Transverse colon (tissue), 4 donors: ENCODE measurements around the gene SUZ12. TPM values are rescaled to one million over a fixed set of nuclear protein-coding genes. Genes with fewer than 3 reads are reported as not detected.
"Not testable (repeated sequence)": the region's sequence is repeated elsewhere in the genome, so short reads cannot be mapped to it uniquely, and the experiment has no call there.

Experiments used
- DNase-seq: peaks from one replicate; pipeline ENCODE4 v3.0.0-alpha.2; 2019
- H3K27ac ChIP-seq, 4 donors: fragments of 200-600 bp; sonication (generic); 2 replicates each; pipeline ENCODE4 v1.5.1; 2016 to 2018; ENCODE audit warnings: inconsistent platforms in 4 of 4
- H3K27me3 ChIP-seq: fragments of 200-600 bp; sonication (generic); 2 replicates; pipeline ENCODE4 v1.5.1; 2017; ENCODE audit warnings: inconsistent platforms
- H3K36me3 ChIP-seq, 4 donors: fragments of 200-600 bp; sonication (generic); 2 replicates each; pipeline ENCODE4 v1.5.1; 2017 to 2019; ENCODE audit warnings: inconsistent platforms in 4 of 4
- H3K4me1 ChIP-seq, 4 donors: fragments of 200-600 bp; sonication (generic); 2 replicates each; pipeline ENCODE4 v1.5.1; 2017 to 2020; ENCODE audit warnings: inconsistent platforms in 4 of 4
- H3K4me3 ChIP-seq, 4 donors: fragments of 200-600 bp; sonication (generic); 1 replicate in 1 of 4; 2 replicates in 3 of 4; pipeline versions ENCODE4 v1.5.1 to v1.6.1; 2017 to 2019; ENCODE audit warnings: inconsistent platforms in 4 of 4
- H3K9me3 ChIP-seq, 2 donors: fragments of 200-600 bp; sonication (generic); 2 replicates each; pipeline ENCODE4 v1.5.1; 2017 to 2019; ENCODE audit warnings: inconsistent platforms in 2 of 2
- EP300 ChIP-seq: sonication (generic); formaldehyde crosslinking; IDR thresholded peaks from one replicate; pipeline ENCODE4 v1.6.1; 2017; ENCODE audit warnings: antibody characterized with exemption, low read depth
- POLR2A ChIP-seq: fragments of 450-650 bp; IDR thresholded peaks from one replicate; pipeline ENCODE4 v1.6.1; 2016; ENCODE audit warnings: antibody characterized with exemption, mild to moderate bottlenecking, moderate library complexity
- POLR2AphosphoS5 ChIP-seq, 3 donors: sonication (generic); formaldehyde crosslinking; IDR thresholded peaks; one replicate each; pipeline ENCODE4 v1.6.1; 2016; ENCODE audit warnings: antibody characterized with exemption in 3 of 3
- WGBS, 2 donors: methylation state at CpG; one replicate each; pipeline ENCODE4 v1.1.5; 2018; ENCODE audit warnings: low coverage in 1 of 2; 5-methylcytosine and 5-hydroxymethylcytosine counted together
- in situ Hi-C, 4 donors: fragments of 200-750 bp; cut with MboI; loops; one replicate each; pipeline versions ENCODE4 v1.15.0 to v1.15.1; 2017; ENCODE audit warnings: low sequenced_read_pairs in 3 of 4, low pct_ligation_motif_present in 1 of 4, low pct_unique_long_range_greater_than_20kb in 1 of 4
- intact Hi-C: fragments of 100-400 bp; cut with DNase I; formaldehyde crosslinking; loops from one replicate; pipeline ENCODE4 v1.15.1; 2023; ENCODE audit warnings: low total_unique reads
- total RNA-seq, 4 donors: library from RNA; depleted of rRNA; stranded (reverse); fragments of >200 nt; gene quantifications; one replicate each; pipeline ENCODE4 v1.1.0, GENCODE V29; 2016
- TF ChIP-seq, protein P1 (sequence below), 5 experiments: fragments of 200-600 bp in 3 of 5; fragments of 450-650 bp in 2 of 5; sonication (generic) in 3 of 5; IDR thresholded peaks; 1 replicate in 2 of 5; 2 replicates in 3 of 5; pipeline ENCODE4 v1.5.1; 2016 to 2017; ENCODE audit warnings: antibody characterized with exemption in 5 of 5, inconsistent platforms in 3 of 5, mild to moderate bottlenecking in 2 of 5, moderate library complexity in 1 of 5

Gene SUZ12
- total RNA-seq, 4 donors from 2014 or later: 9.2 to 19.4 (median 14.8) TPM

GRCh38 chr17:32020943-32021614 lies 84.3 kb downstream of the SUZ12 start:
- peaks cover 0 to 12% (median 4%) of the 10 kb centered on the region in 4 donors for H3K36me3 ChIP-seq
- 81 to 90% methylated on average over 4 to 16 of the region's 16 CpGs for WGBS, 2 donors
- no peak overlapping the region for H3K4me3 ChIP-seq
- H3K9me3 ChIP-seq: no peaks in the 10 kb centered on the region
- no peak overlapping the region for H3K27ac ChIP-seq
- no peaks in the 10 kb centered on the region for H3K27me3 ChIP-seq
- DNase-seq: no peak
- in situ Hi-C loops: no loop called here
- TF ChIP-seq POLR2A (no peak), EP300 (no peak), POLR2AphosphoS5 (IDR thresholded peaks at IDR 0.05) (no peak)
- TF ChIP-seq, protein P1, sequence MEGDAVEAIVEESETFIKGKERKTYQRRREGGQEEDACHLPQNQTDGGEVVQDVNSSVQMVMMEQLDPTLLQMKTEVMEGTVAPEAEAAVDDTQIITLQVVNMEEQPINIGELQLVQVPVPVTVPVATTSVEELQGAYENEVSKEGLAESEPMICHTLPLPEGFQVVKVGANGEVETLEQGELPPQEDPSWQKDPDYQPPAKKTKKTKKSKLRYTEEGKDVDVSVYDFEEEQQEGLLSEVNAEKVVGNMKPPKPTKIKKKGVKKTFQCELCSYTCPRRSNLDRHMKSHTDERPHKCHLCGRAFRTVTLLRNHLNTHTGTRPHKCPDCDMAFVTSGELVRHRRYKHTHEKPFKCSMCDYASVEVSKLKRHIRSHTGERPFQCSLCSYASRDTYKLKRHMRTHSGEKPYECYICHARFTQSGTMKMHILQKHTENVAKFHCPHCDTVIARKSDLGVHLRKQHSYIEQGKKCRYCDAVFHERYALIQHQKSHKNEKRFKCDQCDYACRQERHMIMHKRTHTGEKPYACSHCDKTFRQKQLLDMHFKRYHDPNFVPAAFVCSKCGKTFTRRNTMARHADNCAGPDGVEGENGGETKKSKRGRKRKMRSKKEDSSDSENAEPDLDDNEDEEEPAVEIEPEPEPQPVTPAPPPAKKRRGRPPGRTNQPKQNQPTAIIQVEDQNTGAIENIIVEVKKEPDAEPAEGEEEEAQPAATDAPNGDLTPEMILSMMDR (IDR thresholded peaks at IDR 0.05): no peak
- intact Hi-C loops: no loop called here
- H3K4me1 ChIP-seq: no peaks in the 10 kb centered on the region

GRCh38 chr17:32021615-32021955 lies 84.8 kb downstream of the SUZ12 start:
- Histone ChIP-seq H3K36me3 (peaks cover 0 to 12% (median 4%) of the 10 kb centered on the region in 4 donors), H3K4me1 (no peaks in the 10 kb centered on the region), H3K27me3 (no peaks in the 10 kb centered on the region), H3K4me3 (no peak overlapping the region), H3K27ac (no peak overlapping the region), H3K9me3 (no peaks in the 10 kb centered on the region)
- DNase-seq: no peak
- 95 to 100% methylated on average over 1 to 7 of the region's 7 CpGs for WGBS, 2 donors
- in situ Hi-C loops: no loop called here
- TF ChIP-seq EP300: no peak
- intact Hi-C loops: no loop called here

GRCh38 chr17:32022554-32022953 lies 85.7 kb downstream of the SUZ12 start:
- in situ Hi-C loops, H3K27me3 ChIP-seq, H3K4me3 ChIP-seq, H3K4me1 ChIP-seq, intact Hi-C loops, H3K27ac ChIP-seq, H3K9me3 ChIP-seq, DNase-seq: not testable (repeated sequence)
- WGBS, 2 donors: 81% methylated on average over 2 of the region's 5 CpGs; no CpG with 5 or more reads in 1 of the 2 donors
- peaks cover 0 to 12% (median 4%) of the 10 kb centered on the region in 4 donors for H3K36me3 ChIP-seq

GRCh38 chr17:32027271-32027670 lies 90.5 kb downstream of the SUZ12 start:
- H3K27ac ChIP-seq, DNase-seq, H3K27me3 ChIP-seq, H3K36me3 ChIP-seq, H3K4me3 ChIP-seq, H3K9me3 ChIP-seq, intact Hi-C loops, in situ Hi-C loops, H3K4me1 ChIP-seq: not testable (repeated sequence)
- WGBS, 2 donors: 94 to 100% methylated on average over 1 to 4 of the region's 4 CpGs

GRCh38 chr17:32033223-32033622 lies 96.4 kb downstream of the SUZ12 start:
- Histone ChIP-seq H3K9me3 (no peaks in the 10 kb centered on the region), H3K36me3 (peaks cover 0 to 33% (median 13%) of the 10 kb centered on the region in 4 donors), H3K4me1 (no peaks in the 10 kb centered on the region), H3K27ac (no peak overlapping the region), H3K27me3 (no peaks in the 10 kb centered on the region), H3K4me3 (no peak overlapping the region)
- in situ Hi-C loops: no loop called here
- 98 to 100% methylated on average over 1 to 2 of the region's 2 CpGs for WGBS, 2 donors
- TF ChIP-seq EP300: no peak
- TF ChIP-seq, protein P1 (IDR thresholded peaks at IDR 0.05): no peak
- no peak for TF ChIP-seq POLR2AphosphoS5 (IDR thresholded peaks at IDR 0.05)
- TF ChIP-seq POLR2A: no peak
- intact Hi-C loops: no loop called here
- no peak for DNase-seq

- H3K27ac ChIP-seq, in situ Hi-C loops, DNase-seq, H3K9me3 ChIP-seq, H3K27me3 ChIP-seq, H3K4me1 ChIP-seq, H3K4me3 ChIP-seq, intact Hi-C loops: not testable (repeated sequence)
- H3K36me3 ChIP-seq: peaks cover 0 to 33% (median 13%) of the 10 kb centered on the region in 4 donors
- WGBS, 2 donors: 71% methylated on average over 1 of the region's 1 CpG; no CpG with 5 or more reads in 1 of the 2 donors
These were observed 97.0 kb downstream of the SUZ12 start for GRCh38 chr17:32033812-32034211.

DNA sequence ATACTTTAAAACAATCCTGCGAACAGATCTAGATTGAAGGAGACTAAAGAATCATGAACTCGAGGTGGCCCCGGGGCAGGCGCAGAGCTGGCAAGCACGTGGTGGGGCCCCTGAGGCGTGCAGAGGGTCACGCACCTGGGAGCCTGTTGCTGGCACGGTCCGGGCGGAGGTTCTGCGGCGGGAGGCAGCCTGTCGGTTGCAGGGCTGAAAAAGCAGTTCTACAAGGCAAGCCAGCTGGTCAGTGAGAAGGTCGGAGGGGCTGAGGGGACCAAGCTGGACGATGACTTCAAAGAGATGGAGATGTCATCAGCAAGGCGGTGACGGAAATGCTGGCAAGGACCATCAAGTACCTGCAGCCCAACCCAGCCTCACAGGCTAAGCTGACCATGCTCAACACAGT lies 103.4 kb downstream of the SUZ12 start:
- in situ Hi-C loops, H3K4me1 ChIP-seq, intact Hi-C loops, H3K27ac ChIP-seq, DNase-seq, H3K27me3 ChIP-seq, H3K4me3 ChIP-seq, H3K9me3 ChIP-seq: not testable (repeated sequence)
- 96 to 97% methylated on average over 13 to 17 of the region's 17 CpGs for WGBS, 2 donors
- peaks cover 0 to 44% (median 12%) of the 10 kb centered on the region in 4 donors for H3K36me3 ChIP-seq

DNA sequence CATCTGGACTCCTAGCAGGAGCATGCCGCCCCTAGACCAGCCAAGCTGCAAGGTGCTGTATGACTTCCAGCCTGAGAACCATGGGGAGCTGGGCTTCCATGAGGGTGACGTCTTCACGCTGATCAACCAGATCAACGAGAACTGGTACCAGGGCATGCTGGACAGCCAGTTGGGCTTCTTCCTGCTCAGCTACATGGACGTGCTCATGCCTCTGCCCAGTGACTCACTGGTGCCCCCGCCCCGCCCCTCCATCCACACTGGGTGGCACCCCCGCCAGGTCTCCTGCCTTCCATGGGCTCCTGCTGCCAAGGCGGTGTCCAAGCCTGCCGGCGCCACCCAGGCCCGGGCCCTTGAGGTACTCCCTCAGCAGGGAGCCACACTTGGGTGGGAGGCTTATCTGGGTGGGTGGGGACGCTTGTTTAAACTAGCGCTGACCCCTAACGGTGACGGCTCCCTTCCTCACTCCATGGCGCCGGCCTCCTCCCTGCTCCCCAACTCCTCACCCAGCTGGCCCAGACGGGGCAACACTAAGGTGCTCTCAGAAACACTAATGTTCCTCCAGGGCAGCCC lies 104.6 kb downstream of the SUZ12 start:
- 95% methylated on average over 18 of the region's 19 CpGs; no CpG with 5 or more reads in 1 of the 2 donors for WGBS, 2 donors
- in situ Hi-C loops, H3K4me1 ChIP-seq, intact Hi-C loops, H3K27me3 ChIP-seq, DNase-seq, H3K9me3 ChIP-seq, H3K4me3 ChIP-seq, H3K27ac ChIP-seq: not testable (repeated sequence)
- peaks cover 0 to 32% (median 8%) of the 10 kb centered on the region in 4 donors for H3K36me3 ChIP-seq
